GM23338 (cell line): ENCODE measurements around the gene GNG12.

Source experiments
- CREB1 ChIP-seq: fragments of 250-450 bp; sonication (Bioruptor Pico); IDR thresholded peaks from 2 replicates; pipeline ENCODE4 v1.5.0; 2020; ENCODE audit warnings: low read depth, mild to moderate bottlenecking, moderate library complexity
- CTCF ChIP-seq, 2 experiments: fragments of 200-600 bp in 1 of 2; sonication (generic) in 1 of 2; conservative IDR thresholded peaks; 2 replicates each; pipeline versions ENCODE4 v1.5.1 to v1.6.1; 2016 to 2017; ENCODE audit warnings: antibody characterized with exemption in 2 of 2, low read depth in 2 of 2, mild to moderate bottlenecking in 2 of 2, moderate library complexity in 1 of 2
- ETS1 ChIP-seq: IDR thresholded peaks from 2 replicates; pipeline ENCODE4 v1.6.1; 2016; ENCODE audit warnings: antibody characterized with exemption
- EZH2 ChIP-seq: fragments of 200-600 bp; sonication (generic); IDR thresholded peaks from one replicate; pipeline ENCODE4 v1.8.0; 2017; ENCODE audit warnings: antibody characterized with exemption, mild to moderate bottlenecking, low read depth; ENCODE audit not compliant: unreplicated experiment
- JUNB ChIP-seq: IDR thresholded peaks from one replicate; pipeline ENCODE4 v1.6.1; 2016; ENCODE audit warnings: antibody characterized with exemption; ENCODE audit not compliant: unreplicated experiment
- POLR2AphosphoS5 ChIP-seq: IDR thresholded peaks from 2 replicates; pipeline ENCODE4 v1.6.1; 2016; ENCODE audit warnings: antibody characterized with exemption, low read depth

- no peak for TF ChIP-seq ETS1
- TF ChIP-seq POLR2AphosphoS5 = no peak
- no peak for TF ChIP-seq CTCF (conservative IDR thresholded peaks at IDR 0.05; ENCODE audit: low read depth in 2 of 2)
- TF ChIP-seq CREB1 (CRISPR knock-in tag) = no peak
- TF ChIP-seq JUNB = no peak
- no peak for TF ChIP-seq EZH2
These were observed 39.7 kb downstream of the GNG12 start for GRCh38 chr1:67793562-67793961.
